ENCODE data around the gene AXL. TPM values are rescaled to one million over a fixed set of nuclear protein-coding genes. Genes with fewer than 3 reads are reported as not detected.
A peak's percentile ranks its signal among the peaks of the same experiment; 100 is the strongest.

Gene AXL
- total and polyA plus RNA-seq, 9 donors: 25.0 to 39.9 (median 29.4) TPM

DNA sequence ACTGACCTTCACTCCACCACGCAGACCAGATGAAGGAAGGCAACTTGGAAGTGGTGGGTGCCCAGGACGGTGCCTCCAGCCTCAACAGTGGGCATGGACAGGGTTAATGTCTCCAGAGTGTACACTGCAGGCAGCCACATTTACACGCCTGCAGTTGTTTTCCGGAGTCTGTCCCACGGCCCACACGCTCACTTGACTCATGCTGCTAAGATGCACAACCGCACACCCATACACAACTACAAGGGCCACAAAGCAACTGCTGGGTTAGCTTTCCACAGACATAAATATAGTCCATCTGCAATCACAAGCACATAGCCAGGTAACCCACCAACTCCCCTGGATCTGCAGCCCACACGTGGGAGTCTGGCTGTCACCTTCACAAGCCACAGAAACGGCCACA, 12.6 kb upstream of the AXL start:
- H3K9me3 ChIP-seq (replicated peaks; ENCODE audit: control insufficient read depth, low read depth, low read length): no peaks in the 10 kb centered on the region
- H3K27ac ChIP-seq (ENCODE audit: low read length): no peak overlapping the region
- WGBS (ENCODE audit: insufficient coverage): 59% methylated on average over 9 of the region's 9 CpGs

DNA sequence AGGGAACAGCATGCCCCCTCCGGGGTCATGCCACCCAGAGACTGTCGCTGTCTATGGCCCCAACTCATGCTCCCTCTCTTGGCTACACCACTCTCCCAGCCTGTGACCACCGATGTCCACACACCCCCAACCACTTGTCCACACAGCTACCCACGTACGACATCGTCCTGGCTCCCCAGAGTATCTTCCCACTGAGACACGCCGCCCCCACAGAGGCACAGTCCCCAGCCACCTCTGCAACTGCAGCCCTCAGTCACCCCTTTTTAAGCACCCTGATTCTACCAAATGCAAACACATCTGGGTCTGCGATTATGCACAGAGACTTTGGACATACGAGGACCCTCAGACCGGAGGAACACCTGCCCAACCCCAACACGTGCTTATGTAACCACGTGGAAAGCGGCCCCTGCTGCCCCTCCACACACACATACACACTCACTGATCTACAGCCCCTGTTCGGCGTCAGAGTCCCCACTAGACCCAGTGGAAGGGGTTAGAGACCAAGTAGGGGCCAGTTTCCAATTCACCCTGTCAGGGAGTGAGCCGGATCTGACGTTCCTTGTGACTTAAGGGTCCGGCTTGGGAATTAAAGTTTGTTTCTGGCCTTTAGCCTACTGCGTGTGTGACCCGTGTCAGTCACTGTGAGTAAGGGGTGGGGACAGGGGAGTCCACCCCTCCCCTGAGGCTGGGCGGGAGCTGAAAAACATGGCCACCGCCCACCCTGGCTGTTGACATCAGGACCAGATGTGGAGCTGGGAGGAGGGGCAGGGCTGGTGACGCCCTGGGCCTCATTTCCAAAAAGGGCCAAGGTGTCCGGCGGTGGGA, 11.9 kb upstream of the AXL start:
- DNase-seq: peak; percentile 94
- no peak overlapping the region for H3K4me3 ChIP-seq (ENCODE audit: low read length)
- no peaks in the 10 kb centered on the region for H3K27me3 ChIP-seq (ENCODE audit: control insufficient read depth, insufficient read depth, low read length)
- H3K9me3 ChIP-seq (replicated peaks; ENCODE audit: control insufficient read depth, low read depth, low read length): no peaks in the 10 kb centered on the region
- H3K36me3 ChIP-seq (ENCODE audit: control insufficient read depth, insufficient read depth, low read length): no peaks in the 10 kb centered on the region
- WGBS (ENCODE audit: insufficient coverage): 43% methylated on average over 22 of the region's 26 CpGs
- H3K4me1 ChIP-seq (ENCODE audit: control insufficient read depth, insufficient read depth, low read length): peaks cover 12% of the 10 kb centered on the region
- H3K27ac ChIP-seq (ENCODE audit: low read length): peak overlapping the region; percentile 62

More for the DNA sequence above, 12.6 kb upstream of the AXL start:
- peaks cover 12% of the 10 kb centered on the region for H3K4me1 ChIP-seq (ENCODE audit: control insufficient read depth, insufficient read depth, low read length)
- H3K36me3 ChIP-seq (ENCODE audit: control insufficient read depth, insufficient read depth, low read length): no peaks in the 10 kb centered on the region
- no peak for DNase-seq
- no peak overlapping the region for H3K4me3 ChIP-seq (ENCODE audit: low read length)
- H3K27me3 ChIP-seq (ENCODE audit: control insufficient read depth, insufficient read depth, low read length): no peaks in the 10 kb centered on the region

DNA sequence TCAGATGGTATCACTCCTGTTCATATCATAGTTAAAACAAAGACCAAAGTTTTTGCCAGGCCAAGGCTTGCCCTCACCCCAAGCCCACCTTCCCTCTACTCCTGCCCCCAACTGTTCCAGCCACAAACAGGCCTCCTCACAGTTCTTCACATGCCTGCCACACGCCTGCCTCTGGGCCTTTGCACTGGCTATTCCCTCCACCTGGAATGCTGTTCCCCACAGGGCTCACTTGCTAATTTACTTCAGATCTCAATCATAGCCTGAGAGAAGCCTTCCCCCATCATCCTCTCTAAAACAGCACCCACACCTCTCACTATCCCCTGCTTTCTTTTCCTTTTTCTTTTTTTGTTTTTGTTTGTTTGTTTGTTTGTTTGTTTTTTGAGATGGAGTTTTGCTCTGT, 4.9 kb upstream of the AXL start:
- Histone ChIP-seq H3K36me3 (ENCODE audit: control insufficient read depth, insufficient read depth, low read length) (no peaks in the 10 kb centered on the region), H3K27ac (ENCODE audit: low read length) (no peak overlapping the region), H3K9me3 (replicated peaks; ENCODE audit: control insufficient read depth, low read depth, low read length) (no peaks in the 10 kb centered on the region), H3K4me3 (ENCODE audit: low read length) (no peak overlapping the region), H3K4me1 (ENCODE audit: control insufficient read depth, insufficient read depth, low read length) (peaks cover 19% of the 10 kb centered on the region), H3K27me3 (ENCODE audit: control insufficient read depth, insufficient read depth, low read length) (peaks cover 4% of the 10 kb centered on the region)
- 70% methylated on average over 1 of the region's 1 CpG for WGBS (ENCODE audit: insufficient coverage)
- no peak for DNase-seq

DNA sequence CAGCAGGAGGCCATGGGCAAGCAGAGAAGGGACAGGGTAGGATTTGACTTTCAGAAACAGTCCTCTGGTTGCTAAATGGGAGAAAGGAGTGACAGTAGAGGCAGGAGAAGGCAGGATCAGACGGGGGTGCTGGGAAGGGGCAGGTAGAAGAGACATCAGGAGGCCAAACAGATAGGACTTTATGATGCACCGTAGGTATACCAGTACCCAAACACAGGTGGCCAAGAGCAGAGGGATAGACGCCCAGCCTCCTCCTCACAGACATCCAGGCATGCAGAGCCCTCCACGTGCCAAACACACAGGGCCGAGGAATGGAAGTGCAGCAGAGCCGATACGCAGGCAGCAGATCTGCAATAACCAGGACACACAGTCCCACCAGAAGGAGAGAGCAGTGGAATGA, 1.3 kb upstream of the AXL start:
- WGBS (ENCODE audit: insufficient coverage): 75% methylated on average over 3 of the region's 7 CpGs
- H3K27ac ChIP-seq (ENCODE audit: low read length): peak overlapping the region; percentile 88
- H3K27me3 ChIP-seq (ENCODE audit: control insufficient read depth, insufficient read depth, low read length): peaks cover 8% of the 10 kb centered on the region

DNA sequence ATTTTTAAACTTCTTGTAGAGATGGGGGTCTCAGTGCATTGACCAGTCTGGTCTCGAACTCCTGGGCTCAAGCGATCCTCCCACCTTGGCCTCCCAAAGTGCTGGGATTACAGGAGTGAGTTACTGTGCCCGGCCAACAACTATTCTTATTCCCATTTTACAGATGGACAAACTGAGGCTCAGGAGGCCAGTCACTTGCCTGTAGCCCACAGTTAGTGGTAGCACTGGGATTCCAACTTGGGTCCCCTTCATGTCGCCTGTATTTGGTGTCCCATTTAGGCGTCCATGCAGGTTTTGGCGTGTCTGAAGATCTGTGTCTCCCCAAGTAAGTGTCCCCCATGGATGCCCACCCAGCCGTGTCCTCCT, 791 bp upstream of the AXL start:
- Histone ChIP-seq H3K36me3 (ENCODE audit: control insufficient read depth, insufficient read depth, low read length) (peaks cover 21% of the 10 kb centered on the region), H3K4me1 (ENCODE audit: control insufficient read depth, insufficient read depth, low read length) (peaks cover 39% of the 10 kb centered on the region), H3K4me3 (ENCODE audit: low read length) (no peak overlapping the region), H3K27ac (ENCODE audit: low read length) (peak overlapping the region; percentile 88), H3K27me3 (ENCODE audit: control insufficient read depth, insufficient read depth, low read length) (peaks cover 8% of the 10 kb centered on the region), H3K9me3 (replicated peaks; ENCODE audit: control insufficient read depth, low read depth, low read length) (no peaks in the 10 kb centered on the region)
- 63% methylated on average over 6 of the region's 7 CpGs for WGBS (ENCODE audit: insufficient coverage)
- DNase-seq: no peak

More for the DNA sequence above, 1.3 kb upstream of the AXL start:
- H3K36me3 ChIP-seq (ENCODE audit: control insufficient read depth, insufficient read depth, low read length): peaks cover 21% of the 10 kb centered on the region
- no peaks in the 10 kb centered on the region for H3K9me3 ChIP-seq (replicated peaks; ENCODE audit: control insufficient read depth, low read depth, low read length)
- H3K4me3 ChIP-seq (ENCODE audit: low read length): no peak overlapping the region
- H3K4me1 ChIP-seq (ENCODE audit: control insufficient read depth, insufficient read depth, low read length): peaks cover 39% of the 10 kb centered on the region
- no peak for DNase-seq

DNA sequence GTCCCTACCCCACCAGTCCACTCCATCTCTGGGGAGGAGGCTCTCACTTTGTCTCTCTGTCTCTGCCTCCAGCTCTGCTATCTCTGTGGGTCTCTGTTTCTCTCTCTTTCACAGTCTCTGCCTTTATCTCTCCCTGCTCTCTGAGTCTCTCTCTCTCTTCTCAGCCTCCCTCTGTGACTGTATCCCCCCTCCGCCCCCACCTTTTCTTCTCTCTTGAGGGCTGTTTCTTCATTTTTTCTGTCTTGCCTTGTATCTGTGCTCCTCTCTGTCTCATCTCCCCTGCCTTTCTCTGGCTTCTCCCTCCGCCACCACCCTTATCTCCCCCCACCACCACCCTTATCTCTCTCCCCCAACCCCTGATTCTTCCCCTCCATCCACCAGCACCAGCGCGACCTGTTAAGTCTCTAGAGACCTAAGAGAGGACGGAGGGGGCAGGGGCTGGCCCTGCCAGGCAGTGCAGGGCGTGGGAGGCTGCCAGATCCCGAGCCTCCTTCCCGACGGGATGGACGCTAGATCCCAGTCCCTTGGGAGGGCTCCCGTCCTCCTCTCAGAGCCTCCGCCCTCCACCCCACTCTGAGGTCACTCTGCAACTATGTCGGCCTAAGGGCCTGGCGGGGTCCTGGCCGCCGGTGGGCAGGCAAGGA, 1.0 kb downstream of the AXL start:
- Histone ChIP-seq H3K4me1 (ENCODE audit: control insufficient read depth, insufficient read depth, low read length) (peaks cover 48% of the 10 kb centered on the region), H3K27me3 (ENCODE audit: control insufficient read depth, insufficient read depth, low read length) (peaks cover 8% of the 10 kb centered on the region), H3K4me3 (ENCODE audit: low read length) (peak overlapping the region; percentile 63), H3K9me3 (replicated peaks; ENCODE audit: control insufficient read depth, low read depth, low read length) (no peaks in the 10 kb centered on the region), H3K36me3 (ENCODE audit: control insufficient read depth, insufficient read depth, low read length) (peaks cover 25% of the 10 kb centered on the region), H3K27ac (ENCODE audit: low read length) (peak overlapping the region; percentile 72)
- peak; percentile 49 for DNase-seq
- 32% methylated on average over 2 of the region's 16 CpGs for WGBS (ENCODE audit: insufficient coverage)

DNA sequence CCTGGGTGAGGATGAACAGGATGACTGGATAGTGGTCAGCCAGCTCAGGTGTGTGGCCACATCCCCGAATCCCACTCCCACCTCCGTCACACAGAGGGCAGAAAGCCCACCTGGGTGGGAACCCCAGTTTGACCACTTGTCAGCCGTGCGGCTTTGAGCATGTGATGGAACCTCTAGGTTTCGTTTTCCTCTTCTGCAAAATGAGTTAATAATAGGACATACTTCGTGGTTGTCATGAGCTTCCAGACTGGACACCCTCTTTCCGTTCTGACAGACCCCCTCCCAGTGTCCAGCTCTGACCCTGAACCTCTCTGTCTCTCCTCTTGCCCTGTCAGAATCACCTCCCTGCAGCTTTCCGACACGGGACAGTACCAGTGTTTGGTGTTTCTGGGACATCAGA, 1.8 kb downstream of the AXL start:
- Histone ChIP-seq H3K4me1 (ENCODE audit: control insufficient read depth, insufficient read depth, low read length) (peaks cover 55% of the 10 kb centered on the region), H3K27me3 (ENCODE audit: control insufficient read depth, insufficient read depth, low read length) (peaks cover 8% of the 10 kb centered on the region), H3K27ac (ENCODE audit: low read length) (peak overlapping the region; percentile 72), H3K36me3 (ENCODE audit: control insufficient read depth, insufficient read depth, low read length) (peaks cover 27% of the 10 kb centered on the region), H3K4me3 (ENCODE audit: low read length) (peak overlapping the region; percentile 63), H3K9me3 (replicated peaks; ENCODE audit: control insufficient read depth, low read depth, low read length) (no peaks in the 10 kb centered on the region)
- 53% methylated on average over 3 of the region's 9 CpGs for WGBS (ENCODE audit: insufficient coverage)
- DNase-seq: no peak

DNA sequence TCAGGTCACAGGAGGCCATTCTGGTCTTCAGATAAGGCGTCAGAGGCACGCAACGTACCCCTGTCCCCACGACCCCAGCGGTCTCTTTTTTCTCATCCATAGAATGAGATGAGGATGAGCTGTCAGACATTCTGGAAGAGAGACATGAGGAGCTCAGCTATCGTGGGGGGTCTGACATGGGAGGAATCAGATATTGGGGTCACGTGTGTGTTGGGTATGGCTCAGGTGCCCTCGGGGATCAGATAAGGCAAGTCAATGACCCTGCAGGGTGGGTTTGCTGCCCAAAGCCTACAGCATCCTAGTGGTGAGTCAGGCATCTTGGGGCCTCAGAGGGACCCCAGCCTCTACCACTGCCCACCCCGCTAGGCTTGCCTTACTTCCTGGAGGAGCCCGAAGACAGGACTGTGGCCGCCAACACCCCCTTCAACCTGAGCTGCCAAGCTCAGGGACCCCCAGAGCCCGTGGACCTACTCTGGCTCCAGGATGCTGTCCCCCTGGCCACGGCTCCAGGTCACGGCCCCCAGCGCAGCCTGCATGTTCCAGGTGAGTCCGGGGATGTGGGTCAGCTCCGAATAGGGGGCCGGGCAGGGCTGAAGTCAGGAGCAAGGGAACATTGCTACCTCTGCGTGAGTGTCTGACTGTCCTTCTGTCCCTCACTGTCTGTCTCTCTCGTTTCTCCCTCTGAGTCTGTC, 2.6 kb downstream of the AXL start:
- H3K27ac ChIP-seq (ENCODE audit: low read length): no peak overlapping the region

DNA sequence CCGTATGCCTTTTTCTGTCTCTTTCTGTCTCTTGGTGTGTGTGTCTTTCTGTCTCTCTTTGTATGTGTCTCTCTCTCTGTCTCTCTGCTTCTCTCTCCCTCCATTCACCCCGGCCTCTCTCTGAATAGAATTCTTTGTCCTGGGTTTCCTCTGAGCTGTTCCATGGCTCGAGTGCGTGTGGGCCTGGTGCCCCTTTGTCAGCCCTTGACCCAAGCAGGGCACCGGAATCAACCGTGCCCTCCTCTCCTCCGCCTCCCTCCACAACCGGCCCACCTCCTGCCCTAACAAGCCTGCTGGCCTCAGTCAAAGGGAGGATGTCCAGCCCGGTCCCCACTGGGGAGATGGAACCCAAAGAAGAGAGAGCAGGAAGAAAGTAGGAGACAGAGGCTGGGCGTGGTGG, 3.2 kb downstream of the AXL start:
- Histone ChIP-seq H3K4me1 (ENCODE audit: control insufficient read depth, insufficient read depth, low read length) (peaks cover 56% of the 10 kb centered on the region), H3K9me3 (replicated peaks; ENCODE audit: control insufficient read depth, low read depth, low read length) (no peaks in the 10 kb centered on the region), H3K36me3 (ENCODE audit: control insufficient read depth, insufficient read depth, low read length) (peaks cover 27% of the 10 kb centered on the region), H3K4me3 (ENCODE audit: low read length) (no peak overlapping the region), H3K27ac (ENCODE audit: low read length) (no peak overlapping the region), H3K27me3 (ENCODE audit: control insufficient read depth, insufficient read depth, low read length) (peaks cover 8% of the 10 kb centered on the region)
- WGBS (ENCODE audit: insufficient coverage): 77% methylated on average over 4 of the region's 10 CpGs
- no peak for DNase-seq

More for the DNA sequence above, 2.6 kb downstream of the AXL start:
- DNase-seq: no peak
- no peak overlapping the region for H3K4me3 ChIP-seq (ENCODE audit: low read length)
- H3K9me3 ChIP-seq (replicated peaks; ENCODE audit: control insufficient read depth, low read depth, low read length): no peaks in the 10 kb centered on the region
- peaks cover 27% of the 10 kb centered on the region for H3K36me3 ChIP-seq (ENCODE audit: control insufficient read depth, insufficient read depth, low read length)
- H3K4me1 ChIP-seq (ENCODE audit: control insufficient read depth, insufficient read depth, low read length): peaks cover 57% of the 10 kb centered on the region
- WGBS (ENCODE audit: insufficient coverage): 85% methylated on average over 13 of the region's 20 CpGs
- peaks cover 8% of the 10 kb centered on the region for H3K27me3 ChIP-seq (ENCODE audit: control insufficient read depth, insufficient read depth, low read length)
